HG03521 (cell line): ENCODE results near the gene PXK.

Experiments used
- ATAC-seq: cut with Tn5 transposase; IDR thresholded peaks from one replicate; pipeline ENCODE4 v1.9.1; 2021; ENCODE audit warnings: mild to moderate bottlenecking, moderate library complexity; ENCODE audit not compliant: unreplicated experiment

The PXK gene

GRCh38 chr3:58346368-58346767 lies 13.7 kb downstream of the PXK start:
- no peak for ATAC-seq

GRCh38 chr3:58347984-58348383 lies 15.3 kb downstream of the PXK start:
- no peak for ATAC-seq

- ATAC-seq, result peak; percentile 84
These were observed 17.3 kb downstream of the PXK start for GRCh38 chr3:58349792-58350626.

GRCh38 chr3:58350627-58351013 lies 17.9 kb downstream of the PXK start:
- no peak for ATAC-seq

GRCh38 chr3:58351920-58352319 lies 19.2 kb downstream of the PXK start:
- no peak for ATAC-seq

GRCh38 chr3:58352626-58353025 lies 19.9 kb downstream of the PXK start:
- no peak for ATAC-seq

- ATAC-seq, result no peak
These were observed 21.2 kb downstream of the PXK start for GRCh38 chr3:58353722-58354553.

GRCh38 chr3:58355179-58355578 lies 22.5 kb downstream of the PXK start:
- ATAC-seq, result peak; percentile 55

GRCh38 chr3:58356054-58356453 lies 23.4 kb downstream of the PXK start:
- no peak for ATAC-seq

- ATAC-seq, result no peak
These were observed 24.7 kb downstream of the PXK start for GRCh38 chr3:58357402-58357801.

GRCh38 chr3:58358092-58358491 lies 25.4 kb downstream of the PXK start:
- ATAC-seq, result no peak

- ATAC-seq, result no peak
These were observed 26.1 kb downstream of the PXK start for GRCh38 chr3:58358808-58359207.

GRCh38 chr3:58359621-58360020 lies 26.9 kb downstream of the PXK start:
- no peak for ATAC-seq

GRCh38 chr3:58361866-58362265 lies 29.2 kb downstream of the PXK start:
- no peak for ATAC-seq

GRCh38 chr3:58366699-58367098 lies 34.0 kb downstream of the PXK start:
- ATAC-seq, result no peak

GRCh38 chr3:58369038-58369437 lies 36.3 kb downstream of the PXK start:
- no peak for ATAC-seq

- no peak for ATAC-seq
These were observed 37.2 kb downstream of the PXK start for GRCh38 chr3:58369876-58370275.

GRCh38 chr3:58370407-58370806 lies 37.7 kb downstream of the PXK start:
- ATAC-seq, result no peak

GRCh38 chr3:58371754-58372153 lies 39.1 kb downstream of the PXK start:
- no peak for ATAC-seq

- no peak for ATAC-seq
These were observed 42.6 kb downstream of the PXK start for GRCh38 chr3:58375254-58375653.

GRCh38 chr3:58377168-58377567 lies 44.5 kb downstream of the PXK start:
- ATAC-seq, result no peak

GRCh38 chr3:58377750-58378149 lies 45.1 kb downstream of the PXK start:
- ATAC-seq, result no peak
